GM12878 (cell line): ENCODE data around the gene SMPD1. TPM values are rescaled to one million over a fixed set of nuclear protein-coding genes. Genes with fewer than 3 reads are reported as not detected.

Source experiments
- ATAC-seq: fragments of 200-7000 bp; cut with Tn5 transposase; 3 replicates; pipeline ENCODE4 v1.9.1; 2020; ENCODE audit warnings: mild to moderate bottlenecking, moderate library complexity
- BruUV-seq: library from RNA; stranded (reverse); fragments of 400-500 nt; replicated peaks from 2 replicates; lab custom pipeline; 2021; lab: Mats Ljungman, UMichigan
- CTCF ChIA-PET: fragments of 300-600 bp; sonication (Branson Sonifier 250); formaldehyde crosslinking; extraction: SDS; loops from one replicate; lab custom pipeline; 2021; ENCODE audit warnings: inconsistent platforms; lab: Yijun Ruan, JAX
- POLR2A ChIA-PET: fragments of 350-600 bp; formaldehyde crosslinking; extraction: SDS; loops from one replicate; lab custom pipeline; 2021; ENCODE audit warnings: inconsistent platforms; lab: Charles Lee
- RAD21 ChIA-PET: fragments of 300-600 bp; sonication (Branson Sonifier 250); formaldehyde crosslinking; loops from one replicate; lab custom pipeline; 2023; ENCODE audit warnings: antibody characterized with exemption; ENCODE audit not compliant: unreplicated experiment; lab: Charles Lee
- SMC1A ChIA-PET: fragments of 300-600 bp; sonication (Branson Sonifier 250); formaldehyde crosslinking; loops from one replicate; lab custom pipeline; 2023; ENCODE audit not compliant: unreplicated experiment, uncharacterized antibody; lab: Charles Lee
- DNase-seq: peaks from one replicate; pipeline ENCODE4 v3.0.0-alpha.2; 2011; ENCODE audit warnings: low read depth, low spot score
- FAIRE-seq: peaks from 3 replicates; lab custom pipeline; 2011; peaks lifted over from hg19 to GRCh38; lab: Jason Lieb, UNC
- H2AFZ ChIP-seq: 2 replicates; pipeline ENCODE4 v1.6.0; 2011; ENCODE audit warnings: low read depth, low read length, control low read depth; ENCODE audit not compliant: control insufficient read depth
- H3K27ac ChIP-seq: 2 replicates; pipeline ENCODE4 v1.5.1; 2011; ENCODE audit warnings: control low read depth; ENCODE audit not compliant: control insufficient read depth, insufficient read depth
- H3K27me3 ChIP-seq, 2 experiments: replicated peaks in 1 of 2; 2 replicates each; pipeline versions ENCODE4 v1.6.0 to v1.6.1; 2011; ENCODE audit warnings: low read length in 1 of 2; ENCODE audit not compliant: control insufficient read depth in 2 of 2, insufficient read depth in 2 of 2
- H3K36me3 ChIP-seq, 2 experiments: 2 replicates each; pipeline ENCODE4 v1.5.1; 2011; ENCODE audit warnings: low read length in 1 of 2; ENCODE audit not compliant: control insufficient read depth in 2 of 2, insufficient read depth in 2 of 2
- H3K4me1 ChIP-seq: 2 replicates; pipeline ENCODE4 v1.6.1; 2011; ENCODE audit warnings: mild to moderate bottlenecking, low read length, moderate library complexity, mixed read lengths; ENCODE audit not compliant: control insufficient read depth, insufficient read depth
- H3K4me2 ChIP-seq: 2 replicates; pipeline ENCODE4 v1.6.0; 2011; ENCODE audit warnings: control low read depth; ENCODE audit not compliant: control insufficient read depth, insufficient read depth
- H3K4me3 ChIP-seq: fragments of 200-600 bp; sonication (generic); 2 replicates; pipeline ENCODE4 v1.5.1; 2016
- H3K79me2 ChIP-seq: 2 replicates; pipeline ENCODE4 v1.6.0; 2011; ENCODE audit warnings: low read length; ENCODE audit not compliant: control insufficient read depth, insufficient read depth
- H3K9ac ChIP-seq: 2 replicates; pipeline ENCODE4 v1.8.0; 2011; ENCODE audit warnings: low read length, control low read depth, mixed read lengths; ENCODE audit not compliant: control insufficient read depth, insufficient read depth
- H3K9me3 ChIP-seq: replicated peaks from 3 replicates; pipeline ENCODE4 v1.5.1; 2011; ENCODE audit warnings: mild to moderate bottlenecking, low read length; ENCODE audit not compliant: control insufficient read depth, insufficient read depth
- H4K20me1 ChIP-seq: 2 replicates; pipeline ENCODE4 v1.6.0; 2011; ENCODE audit not compliant: control insufficient read depth, insufficient read depth
- ASH2L ChIP-seq: fragments of 300-600, 200-600 bp; sonication (generic); IDR thresholded peaks from 2 replicates; pipeline ENCODE4 v1.6.1; 2017; ENCODE audit warnings: low read depth, mild to moderate bottlenecking, borderline replicate concordance
- CREM ChIP-seq: IDR thresholded peaks from 2 replicates; pipeline ENCODE4 v1.6.1; 2014; ENCODE audit warnings: antibody characterized with exemption, low read depth
- EED ChIP-seq: sonication (generic); IDR thresholded peaks from 2 replicates; pipeline ENCODE4 v1.6.1; 2016; ENCODE audit warnings: antibody characterized with exemption, low read depth
- EGR1 ChIP-seq, 2 experiments: IDR thresholded peaks; 1 replicate in 1 of 2; 2 replicates in 1 of 2; pipeline ENCODE4 v1.6.1; 2011 to 2012; ENCODE audit warnings: low read depth in 2 of 2, low read length in 2 of 2, borderline replicate concordance in 1 of 2, mild to moderate bottlenecking in 1 of 2, moderate library complexity in 1 of 2
- EP300 ChIP-seq, 2 experiments: fragments of 150-350 bp in 1 of 2; IDR thresholded peaks; 2 replicates each; pipeline ENCODE4 v1.6.1; 2011 to 2012; ENCODE audit warnings: low read depth in 2 of 2, low read length in 2 of 2, borderline replicate concordance in 1 of 2, improper control_type of control experiment in 1 of 2, inconsistent platforms in 1 of 2; ENCODE audit not compliant: control insufficient read depth in 1 of 2
- KLF5 ChIP-seq: fragments of 450-650 bp; IDR thresholded peaks from 2 replicates; pipeline ENCODE4 v1.6.1; 2014; ENCODE audit warnings: mild to moderate bottlenecking; ENCODE audit not compliant: partially characterized antibody
- PAX5 ChIP-seq: IDR thresholded peaks from 2 replicates; pipeline ENCODE4 v1.6.1; 2011; ENCODE audit warnings: low read depth, low read length, borderline replicate concordance
- REST ChIP-seq: IDR thresholded peaks from 2 replicates; pipeline ENCODE4 v1.6.1; 2012; ENCODE audit warnings: mild to moderate bottlenecking, low read depth, low read length
- SIX5 ChIP-seq: IDR thresholded peaks from 2 replicates; pipeline ENCODE4 v1.6.1; 2011; ENCODE audit warnings: mild to moderate bottlenecking, low read depth, low read length, moderate library complexity; ENCODE audit not compliant: severe bottlenecking
- SMARCA5 ChIP-seq: fragments of 450-650 bp; IDR thresholded peaks from 2 replicates; pipeline ENCODE4 v1.6.1; 2017; ENCODE audit warnings: mild to moderate bottlenecking
- ZNF687 ChIP-seq: fragments of 450-650 bp; IDR thresholded peaks from 2 replicates; pipeline ENCODE4 v1.6.1; 2017; ENCODE audit warnings: mild to moderate bottlenecking, moderate library complexity
- WGBS: methylation state at CpG from one replicate; pipeline ENCODE4 v1.1.6; 2016; ENCODE audit warnings: low lambda C conversion rate; ENCODE audit not compliant: insufficient replicate concordance, insufficient coverage; ENCODE audit errors: missing lambda C conversion rate; 5-methylcytosine and 5-hydroxymethylcytosine counted together
- in situ Hi-C: fragments of 300-500 bp; cut with MboI; formaldehyde crosslinking; loops from 9 replicates; pipeline ENCODE4 v1.14.3; 2018; ENCODE audit warnings: mixed read lengths
- intact Hi-C: fragments of 100-400 bp; cut with micrococcal nuclease; formaldehyde crosslinking; loops from one replicate; pipeline ENCODE4 v1.14.2; 2022; ENCODE audit not compliant: unreplicated experiment
- polyA plus RNA-seq, 11 experiments: library from polyadenylated mRNA; depleted of rRNA in 4 of 11; unstranded in 6 of 11; stranded (reverse) in 5 of 11; fragments of >200 nt; fragmentation: Nextera tagmentation in 4 of 11; fragmentation: Illumina TruSeq in 1 of 11; extraction: Ambion mirVana in 4 of 11; extraction: Trizol in 1 of 11; gene quantifications; 1 replicate in 1 of 11; 2 replicates in 10 of 11; pipeline versions ENCODE4 v1.2.1 to v1.2.3, GENCODE V29; 2011 to 2016; ENCODE audit warnings: inconsistent platforms in 2 of 11, missing spikeins in 2 of 11, low read depth in 1 of 11
- total RNA-seq, 4 experiments: library from RNA; depleted of rRNA in 3 of 4; stranded (reverse); fragments of >200 nt in 3 of 4; fragmentation: Illumina TruSeq in 1 of 4; extraction: Trizol in 1 of 4; gene quantifications; 2 replicates each; pipeline versions ENCODE4 v1.2.1 to v1.2.3, GENCODE V29; 2013 to 2021
- TF ChIP-seq, protein P1 (sequence below): fragments of 150-350 bp; IDR thresholded peaks from 2 replicates; pipeline ENCODE4 v1.6.1; 2016; ENCODE audit warnings: low read depth, low read length

Gene SMPD1
- total and polyA plus RNA-seq, 10 of the 15 experiments (the other 5 are each of a cell fraction or from before 2014, with no cell fraction given), result 1.4 to 13.7 (median 6.2) TPM

DNA sequence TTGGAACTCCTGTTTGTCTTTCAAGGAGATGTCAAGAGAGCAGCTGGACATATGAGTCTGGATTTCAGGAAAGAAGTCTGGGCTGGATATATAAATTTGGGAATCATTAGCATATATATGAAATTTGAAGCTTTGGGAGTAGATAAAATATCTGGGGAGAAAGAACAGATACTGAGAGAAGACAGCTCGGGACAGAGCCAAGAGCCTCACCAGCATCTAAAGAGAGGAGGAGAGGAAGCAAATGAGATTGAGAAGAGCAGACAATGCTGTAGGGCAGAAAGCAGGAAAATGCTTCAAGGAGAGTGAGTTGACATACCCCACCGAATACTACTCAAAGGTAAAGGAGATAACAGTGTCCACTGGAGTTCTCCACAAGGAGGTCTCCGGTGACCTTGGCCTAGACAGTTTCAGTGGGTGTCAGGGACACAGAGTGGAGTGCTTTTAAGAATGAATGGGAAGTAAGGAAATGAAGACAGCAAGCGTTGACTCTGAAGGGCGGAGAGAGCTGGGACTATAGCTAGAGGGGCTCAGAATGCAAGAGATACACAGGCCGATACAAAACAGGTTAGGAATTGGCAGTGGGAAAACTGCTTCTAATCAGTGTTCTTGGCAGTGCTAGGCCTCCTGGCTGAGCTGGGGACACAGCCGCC, 27.8 kb downstream of the SMPD1 start:
- H3K4me2 ChIP-seq, result no peak overlapping the region
- no peaks in the 10 kb centered on the region for H3K79me2 ChIP-seq
- DNase-seq (no peak), ATAC-seq (no peak), FAIRE-seq (no peak)
- RAD21 ChIA-PET, result no interaction called here
- H2AFZ ChIP-seq, result no peak overlapping the region
- no peaks in the 10 kb centered on the region; the same call in 1 of the 2 replicates for H4K20me1 ChIP-seq
- H3K27ac ChIP-seq, result no peak overlapping the region
- peaks cover 4 to 9% of the 10 kb centered on the region in 2 experiments; a peak in 3 of 4 replicates for H3K27me3 ChIP-seq
- no TSS peak for BruUV-seq
- no peak overlapping the region for H3K9ac ChIP-seq
- intact Hi-C loops (no loop called here), in situ Hi-C loops (no loop called here)
- SMC1A ChIA-PET, result interaction anchor here (1.2 to 1.3 kb wide), 2 partner anchors 39 kb away, joined by 4 to 5 read pairs; no protein-coding TSS in a partner anchor
- POLR2A ChIA-PET, result no interaction called here
- H3K4me3 ChIP-seq, result no peak overlapping the region
- 91% methylated on average over 7 of the region's 7 CpGs for WGBS
- H3K4me1 ChIP-seq, result peaks cover 8% of the 10 kb centered on the region
- no peaks in the 10 kb centered on the region for H3K36me3 ChIP-seq
- no peaks in the 10 kb centered on the region for H3K9me3 ChIP-seq
- CTCF ChIA-PET, result interaction anchor here (1.2 to 2.4 kb wide), 3 partner anchors 26 to 39 kb away, joined by 3 to 10 read pairs (median 4); no protein-coding TSS in a partner anchor
- no peak for TF ChIP-seq CREM
- TF ChIP-seq EGR1 (IDR thresholded peaks at IDR 0.05; ENCODE audit: borderline replicate concordance in 1 of 2, low read depth in 2 of 2, low read length in 2 of 2), result no peak
- TF ChIP-seq SIX5, result no peak
- TF ChIP-seq EED, result no peak
- no peak for TF ChIP-seq PAX5
- TF ChIP-seq, protein P1, sequence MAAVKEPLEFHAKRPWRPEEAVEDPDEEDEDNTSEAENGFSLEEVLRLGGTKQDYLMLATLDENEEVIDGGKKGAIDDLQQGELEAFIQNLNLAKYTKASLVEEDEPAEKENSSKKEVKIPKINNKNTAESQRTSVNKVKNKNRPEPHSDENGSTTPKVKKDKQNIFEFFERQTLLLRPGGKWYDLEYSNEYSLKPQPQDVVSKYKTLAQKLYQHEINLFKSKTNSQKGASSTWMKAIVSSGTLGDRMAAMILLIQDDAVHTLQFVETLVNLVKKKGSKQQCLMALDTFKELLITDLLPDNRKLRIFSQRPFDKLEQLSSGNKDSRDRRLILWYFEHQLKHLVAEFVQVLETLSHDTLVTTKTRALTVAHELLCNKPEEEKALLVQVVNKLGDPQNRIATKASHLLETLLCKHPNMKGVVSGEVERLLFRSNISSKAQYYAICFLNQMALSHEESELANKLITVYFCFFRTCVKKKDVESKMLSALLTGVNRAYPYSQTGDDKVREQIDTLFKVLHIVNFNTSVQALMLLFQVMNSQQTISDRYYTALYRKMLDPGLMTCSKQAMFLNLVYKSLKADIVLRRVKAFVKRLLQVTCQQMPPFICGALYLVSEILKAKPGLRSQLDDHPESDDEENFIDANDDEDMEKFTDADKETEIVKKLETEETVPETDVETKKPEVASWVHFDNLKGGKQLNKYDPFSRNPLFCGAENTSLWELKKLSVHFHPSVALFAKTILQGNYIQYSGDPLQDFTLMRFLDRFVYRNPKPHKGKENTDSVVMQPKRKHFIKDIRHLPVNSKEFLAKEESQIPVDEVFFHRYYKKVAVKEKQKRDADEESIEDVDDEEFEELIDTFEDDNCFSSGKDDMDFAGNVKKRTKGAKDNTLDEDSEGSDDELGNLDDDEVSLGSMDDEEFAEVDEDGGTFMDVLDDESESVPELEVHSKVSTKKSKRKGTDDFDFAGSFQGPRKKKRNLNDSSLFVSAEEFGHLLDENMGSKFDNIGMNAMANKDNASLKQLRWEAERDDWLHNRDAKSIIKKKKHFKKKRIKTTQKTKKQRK, result no peak
- TF ChIP-seq KLF5, result no peak
- TF ChIP-seq SMARCA5, result no peak
- no peak for TF ChIP-seq ZNF687
- TF ChIP-seq REST, result no peak
- TF ChIP-seq ASH2L, result no peak
- no peak for TF ChIP-seq EP300 (IDR thresholded peaks at IDR 0.05; ENCODE audit: borderline replicate concordance in 1 of 2, control insufficient read depth in 1 of 2, low read depth in 2 of 2, low read length in 2 of 2)
